ENCODE data around the gene RTN4R.

Gene RTN4R

GRCh38 chr22:20220629-20221026 is 47.5 kb downstream of the RTN4R start:
- H3K79me2 ChIP-seq (ENCODE audit: control insufficient read depth, low read length): no peaks in the 10 kb centered on the region
- no peak overlapping the region for H3K4me2 ChIP-seq (ENCODE audit: low read length)
- no peaks in the 10 kb centered on the region for H3K36me3 ChIP-seq (ENCODE audit: control insufficient read depth, low read length)
- H3K27ac ChIP-seq (ENCODE audit: low read depth, low read length): no peak overlapping the region
- H3K4me1 ChIP-seq (ENCODE audit: control insufficient read depth, low read length): no peaks in the 10 kb centered on the region
- H3K4me3 ChIP-seq (ENCODE audit: low read length): no peak overlapping the region
- H3K9me3 ChIP-seq (ENCODE audit: control insufficient read depth, insufficient read depth, low read length): peaks cover 25% of the 10 kb centered on the region; the same call in 1 of the 2 replicates
- no peaks in the 10 kb centered on the region for H3F3A ChIP-seq (ENCODE audit: control insufficient read depth, insufficient read depth)
- H3K27me3 ChIP-seq (ENCODE audit: control insufficient read depth, low read length): no peaks in the 10 kb centered on the region
- H3K9me2 ChIP-seq (replicated peaks; ENCODE audit: control insufficient read depth, low read length): no peaks in the 10 kb centered on the region
- no peaks in the 10 kb centered on the region for H4K20me1 ChIP-seq (ENCODE audit: control insufficient read depth, insufficient read depth, low read depth, low read length)
- TF ChIP-seq, protein P1, sequence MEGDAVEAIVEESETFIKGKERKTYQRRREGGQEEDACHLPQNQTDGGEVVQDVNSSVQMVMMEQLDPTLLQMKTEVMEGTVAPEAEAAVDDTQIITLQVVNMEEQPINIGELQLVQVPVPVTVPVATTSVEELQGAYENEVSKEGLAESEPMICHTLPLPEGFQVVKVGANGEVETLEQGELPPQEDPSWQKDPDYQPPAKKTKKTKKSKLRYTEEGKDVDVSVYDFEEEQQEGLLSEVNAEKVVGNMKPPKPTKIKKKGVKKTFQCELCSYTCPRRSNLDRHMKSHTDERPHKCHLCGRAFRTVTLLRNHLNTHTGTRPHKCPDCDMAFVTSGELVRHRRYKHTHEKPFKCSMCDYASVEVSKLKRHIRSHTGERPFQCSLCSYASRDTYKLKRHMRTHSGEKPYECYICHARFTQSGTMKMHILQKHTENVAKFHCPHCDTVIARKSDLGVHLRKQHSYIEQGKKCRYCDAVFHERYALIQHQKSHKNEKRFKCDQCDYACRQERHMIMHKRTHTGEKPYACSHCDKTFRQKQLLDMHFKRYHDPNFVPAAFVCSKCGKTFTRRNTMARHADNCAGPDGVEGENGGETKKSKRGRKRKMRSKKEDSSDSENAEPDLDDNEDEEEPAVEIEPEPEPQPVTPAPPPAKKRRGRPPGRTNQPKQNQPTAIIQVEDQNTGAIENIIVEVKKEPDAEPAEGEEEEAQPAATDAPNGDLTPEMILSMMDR (IDR thresholded peaks at IDR 0.05; ENCODE audit: low read depth, low read length, poor library complexity, severe bottlenecking): no peak
- TF ChIP-seq EZH2phosphoT487 (IDR thresholded peaks at IDR 0.05; ENCODE audit: borderline replicate concordance, low read length): no peak

- Histone ChIP-seq H3K27me3 (ENCODE audit: control insufficient read depth, low read length) (no peaks in the 10 kb centered on the region), H3K9me3 (ENCODE audit: control insufficient read depth, insufficient read depth, low read length) (peaks cover 18% of the 10 kb centered on the region; the same call in 1 of the 2 replicates), H3K4me1 (ENCODE audit: control insufficient read depth, low read length) (no peaks in the 10 kb centered on the region), H3K36me3 (ENCODE audit: control insufficient read depth, low read length) (no peaks in the 10 kb centered on the region), H3K27ac (ENCODE audit: low read depth, low read length) (no peak overlapping the region), H3F3A (ENCODE audit: control insufficient read depth, insufficient read depth) (no peaks in the 10 kb centered on the region), H3K9me2 (replicated peaks; ENCODE audit: control insufficient read depth, low read length) (no peaks in the 10 kb centered on the region), H3K4me3 (ENCODE audit: low read length) (no peak overlapping the region), H3K79me2 (ENCODE audit: control insufficient read depth, low read length) (no peaks in the 10 kb centered on the region), H3K4me2 (ENCODE audit: low read length) (no peak overlapping the region), H4K20me1 (ENCODE audit: control insufficient read depth, insufficient read depth, low read depth, low read length) (no peaks in the 10 kb centered on the region)
- TF ChIP-seq EZH2phosphoT487 (IDR thresholded peaks at IDR 0.05; ENCODE audit: borderline replicate concordance, low read length): no peak
- TF ChIP-seq, protein P1 (IDR thresholded peaks at IDR 0.05; ENCODE audit: low read depth, low read length, poor library complexity, severe bottlenecking): no peak
Measured at GRCh38 chr22:20219667-20220628, 48.2 kb downstream of the RTN4R start.

- Histone ChIP-seq H3K4me2 (ENCODE audit: low read length) (no peak overlapping the region), H4K20me1 (ENCODE audit: control insufficient read depth, insufficient read depth, low read depth, low read length) (no peaks in the 10 kb centered on the region), H3K79me2 (ENCODE audit: control insufficient read depth, low read length) (no peaks in the 10 kb centered on the region), H3K9me2 (replicated peaks; ENCODE audit: control insufficient read depth, low read length) (no peaks in the 10 kb centered on the region), H3K4me3 (ENCODE audit: low read length) (no peak overlapping the region), H3K36me3 (ENCODE audit: control insufficient read depth, low read length) (no peaks in the 10 kb centered on the region), H3K27me3 (ENCODE audit: control insufficient read depth, low read length) (no peaks in the 10 kb centered on the region), H3F3A (ENCODE audit: control insufficient read depth, insufficient read depth) (no peaks in the 10 kb centered on the region), H3K27ac (ENCODE audit: low read depth, low read length) (no peak overlapping the region), H3K9me3 (ENCODE audit: control insufficient read depth, insufficient read depth, low read length) (peaks cover 11% of the 10 kb centered on the region; the same call in 1 of the 2 replicates), H3K4me1 (ENCODE audit: control insufficient read depth, low read length) (no peaks in the 10 kb centered on the region)
- TF ChIP-seq, protein P1 (IDR thresholded peaks at IDR 0.05; ENCODE audit: low read depth, low read length, poor library complexity, severe bottlenecking): no peak
- TF ChIP-seq EZH2phosphoT487 (IDR thresholded peaks at IDR 0.05; ENCODE audit: borderline replicate concordance, low read length): no peak
Measured at GRCh38 chr22:20218987-20219386, 49.1 kb downstream of the RTN4R start.

Measured in DOHH2 (cell line).